AG10803 (cell line): ENCODE data around the gene ABCA7.

ENCODE experiments used
- DNase-seq: peaks from one replicate; pipeline ENCODE4 v3.0.0; 2010; ENCODE audit warnings: low read depth
- H3K4me3 ChIP-seq: 2 replicates; pipeline ENCODE4 v1.5.1; 2011; ENCODE audit warnings: mild to moderate bottlenecking, low read length, control low read depth
- CTCF ChIP-seq: conservative IDR thresholded peaks from 2 replicates; pipeline ENCODE4 v1.5.1; 2011; ENCODE audit warnings: mild to moderate bottlenecking, low read length, control low read depth, inconsistent platforms

Gene ABCA7

DNA sequence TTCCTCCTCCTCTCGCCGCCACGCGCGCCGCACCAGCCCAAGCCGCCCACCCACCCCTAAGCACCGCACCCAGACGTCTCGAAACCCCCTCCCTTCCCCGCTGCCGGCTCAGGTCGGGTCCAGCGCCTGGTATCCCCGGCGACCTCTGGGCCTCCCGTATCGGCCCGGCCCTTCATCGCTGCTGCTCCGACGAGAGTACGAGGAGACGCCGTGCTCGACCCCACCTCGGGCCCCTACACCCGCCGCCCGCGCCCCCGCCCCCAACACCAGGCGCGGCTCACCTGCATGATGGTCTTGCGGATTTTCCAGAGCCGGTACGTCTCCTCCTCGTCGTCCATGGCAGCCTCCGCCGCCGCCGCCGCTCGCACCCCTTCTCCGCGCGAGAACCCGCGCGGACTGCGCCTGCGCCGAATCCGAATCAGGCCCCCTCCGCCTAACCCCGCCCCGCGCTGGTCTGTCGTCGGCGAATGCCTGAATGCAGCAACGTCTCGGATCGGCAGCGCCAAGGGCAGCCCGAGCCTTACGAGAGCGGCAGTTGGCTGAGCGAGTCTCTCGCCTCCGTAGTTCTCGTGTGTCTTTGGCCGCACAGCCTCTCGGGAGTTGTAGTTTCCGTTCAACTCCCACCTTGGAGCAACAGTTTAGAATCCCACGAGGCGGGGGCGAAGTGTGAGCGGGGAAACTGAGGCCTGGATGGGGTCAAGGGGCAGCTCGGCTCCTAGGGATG, 55.2 kb downstream of the ABCA7 start, which contains the start of gene POLR2E:
TSS of gene POLR2E (minus strand) at position 398 of the 724 bp plus-strand sequence. CDS start at position 338, 60 bp downstream.
- peak; percentile 98 for DNase-seq
- TF ChIP-seq CTCF, result no peak
- peak within 1 kb of the TSS; percentile 94 for H3K4me3 ChIP-seq

DNA sequence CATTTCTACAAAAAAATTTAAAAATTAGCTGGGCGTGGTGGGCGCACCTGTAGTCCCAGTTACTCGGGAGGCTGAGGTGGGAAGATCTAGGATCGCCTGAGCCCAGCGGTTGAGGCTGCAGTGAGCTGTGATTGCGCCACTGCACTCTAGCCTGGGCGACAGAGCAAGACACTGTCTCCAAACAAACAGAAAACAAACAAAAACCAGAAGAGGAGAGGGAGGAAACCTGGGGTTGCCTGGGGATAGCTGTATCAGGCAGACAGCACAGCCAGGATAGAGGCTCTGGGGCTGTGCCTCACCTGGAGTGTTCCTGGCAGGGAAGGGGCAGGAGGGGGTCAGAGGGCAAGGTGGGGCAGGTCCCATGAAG, 57.9 kb downstream of the ABCA7 start:
- peak; percentile 25 for DNase-seq
- no peak for TF ChIP-seq CTCF

DNA sequence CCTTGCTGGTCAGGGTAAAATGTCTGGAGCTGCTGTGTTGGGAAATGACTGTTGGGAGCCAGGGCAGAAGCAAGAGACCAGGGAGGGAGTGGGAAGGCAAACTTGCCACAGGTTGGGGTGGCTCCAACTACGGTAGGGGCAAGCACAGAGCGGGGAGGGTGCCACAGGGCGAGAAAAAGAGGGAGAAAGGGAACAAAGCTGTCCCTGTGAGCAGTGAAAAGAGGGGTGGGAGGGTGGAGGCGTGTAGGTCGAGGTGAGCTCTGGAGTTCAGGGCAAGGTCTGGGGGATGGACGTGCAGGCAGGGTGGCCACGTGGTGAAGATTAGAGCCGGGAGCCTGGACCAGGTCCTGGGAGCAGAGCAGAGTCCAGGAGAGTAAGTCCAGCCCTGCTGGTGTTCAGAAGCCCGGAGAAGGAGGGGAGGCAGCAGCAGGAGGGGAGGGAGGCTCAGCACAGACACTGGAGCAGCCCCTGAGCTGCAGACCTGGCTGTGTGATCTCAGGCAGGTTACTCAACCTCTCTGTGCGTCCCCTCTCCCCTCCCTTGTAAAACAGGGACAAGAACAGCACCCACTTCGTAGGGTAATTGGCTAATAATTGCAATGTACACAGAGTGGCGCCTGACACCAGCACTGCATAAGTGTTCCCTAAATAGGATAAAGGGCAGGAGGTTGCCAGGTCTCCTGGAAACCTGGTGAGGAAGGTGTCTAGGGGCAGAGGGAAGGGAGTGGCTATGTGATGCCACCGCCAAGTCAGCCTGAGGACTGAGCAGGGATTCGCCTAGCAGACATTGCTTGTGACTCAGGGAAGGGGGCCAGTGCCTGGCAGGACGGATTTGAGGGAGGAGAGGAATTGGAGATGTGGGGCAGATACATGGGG, 58.5 kb downstream of the ABCA7 start:
- DNase-seq, result peak; percentile 40
- H3K4me3 ChIP-seq, result no peak overlapping the region
- no peak for TF ChIP-seq CTCF

More for the DNA sequence above, 57.9 kb downstream of the ABCA7 start:
- H3K4me3 ChIP-seq, result no peak overlapping the region

DNA sequence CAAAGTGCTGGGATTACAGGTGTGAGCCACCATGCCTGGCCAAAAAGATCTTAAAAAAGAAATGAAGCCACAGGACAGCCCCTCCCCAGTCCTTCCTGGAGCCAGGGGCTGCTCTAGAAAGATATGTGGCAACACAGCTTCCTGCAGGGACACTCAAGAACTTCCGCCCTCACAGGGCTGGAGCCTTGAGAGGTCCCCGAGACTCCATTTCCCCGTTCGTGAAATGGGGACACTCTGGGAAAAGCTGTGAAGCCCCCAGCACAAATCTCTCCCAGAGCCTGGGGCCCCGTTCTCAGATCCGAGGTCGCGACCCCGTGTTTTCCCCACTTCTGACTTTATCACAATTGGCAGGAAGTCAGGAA, 61.4 kb downstream of the ABCA7 start:
- DNase-seq, result no peak
- H3K4me3 ChIP-seq, result peak overlapping the region; percentile 8; the same call in 1 of the 2 replicates

DNA sequence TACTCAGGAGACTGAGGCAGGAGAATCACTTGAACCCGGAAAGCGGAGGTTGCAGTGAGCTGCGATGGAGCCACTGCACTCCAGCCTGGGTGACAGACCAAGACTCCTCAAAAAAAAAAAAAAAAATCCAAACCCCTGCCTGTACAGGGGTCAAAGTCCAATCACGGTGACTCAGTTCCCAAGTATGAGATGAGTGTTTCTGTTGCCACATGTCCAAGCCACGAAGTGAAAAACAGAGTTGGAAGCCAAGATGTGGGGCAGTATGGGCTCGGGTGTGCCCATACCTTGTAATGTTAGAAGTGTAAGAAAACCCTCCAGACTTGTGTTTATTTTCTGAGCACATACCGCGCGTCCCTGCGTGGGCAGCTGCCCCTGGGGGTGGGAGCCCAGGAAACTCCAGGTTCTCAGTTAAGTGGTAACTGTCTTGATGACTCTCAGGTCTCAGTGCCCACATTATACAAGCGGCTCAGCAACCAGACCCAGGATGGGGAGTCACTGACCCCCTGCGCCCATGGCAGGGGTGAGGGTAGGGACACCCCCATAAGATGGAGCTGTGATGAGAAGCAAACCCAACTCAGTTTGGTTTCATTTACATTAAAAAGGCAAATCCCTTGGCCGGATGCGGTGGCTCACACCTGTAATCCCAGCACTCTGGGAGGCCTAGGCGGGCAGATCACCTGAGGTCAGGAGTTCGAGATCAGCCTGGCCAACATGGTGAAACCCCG, 62.7 kb downstream of the ABCA7 start:
- H3K4me3 ChIP-seq, result peak overlapping the region; percentile 39
- no peak for TF ChIP-seq CTCF

More for the DNA sequence above, 61.4 kb downstream of the ABCA7 start:
- no peak for TF ChIP-seq CTCF

GRCh38 chr19:1103132-1103707, 63.3 kb downstream of the ABCA7 start:
- TF ChIP-seq CTCF, result no peak
- peak overlapping the region; percentile 47 for H3K4me3 ChIP-seq
- DNase-seq, result peak; percentile 50

More for the DNA sequence above, 62.7 kb downstream of the ABCA7 start:
- peak; percentile 100 for DNase-seq
